ENCODE measurements around the gene ARL4A.
"Not testable (repeated sequence)": the region's sequence is repeated elsewhere in the genome, so short reads cannot be mapped to it uniquely, and the experiment has no call there.

The ARL4A gene, protein sequence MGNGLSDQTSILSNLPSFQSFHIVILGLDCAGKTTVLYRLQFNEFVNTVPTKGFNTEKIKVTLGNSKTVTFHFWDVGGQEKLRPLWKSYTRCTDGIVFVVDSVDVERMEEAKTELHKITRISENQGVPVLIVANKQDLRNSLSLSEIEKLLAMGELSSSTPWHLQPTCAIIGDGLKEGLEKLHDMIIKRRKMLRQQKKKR

DNA sequence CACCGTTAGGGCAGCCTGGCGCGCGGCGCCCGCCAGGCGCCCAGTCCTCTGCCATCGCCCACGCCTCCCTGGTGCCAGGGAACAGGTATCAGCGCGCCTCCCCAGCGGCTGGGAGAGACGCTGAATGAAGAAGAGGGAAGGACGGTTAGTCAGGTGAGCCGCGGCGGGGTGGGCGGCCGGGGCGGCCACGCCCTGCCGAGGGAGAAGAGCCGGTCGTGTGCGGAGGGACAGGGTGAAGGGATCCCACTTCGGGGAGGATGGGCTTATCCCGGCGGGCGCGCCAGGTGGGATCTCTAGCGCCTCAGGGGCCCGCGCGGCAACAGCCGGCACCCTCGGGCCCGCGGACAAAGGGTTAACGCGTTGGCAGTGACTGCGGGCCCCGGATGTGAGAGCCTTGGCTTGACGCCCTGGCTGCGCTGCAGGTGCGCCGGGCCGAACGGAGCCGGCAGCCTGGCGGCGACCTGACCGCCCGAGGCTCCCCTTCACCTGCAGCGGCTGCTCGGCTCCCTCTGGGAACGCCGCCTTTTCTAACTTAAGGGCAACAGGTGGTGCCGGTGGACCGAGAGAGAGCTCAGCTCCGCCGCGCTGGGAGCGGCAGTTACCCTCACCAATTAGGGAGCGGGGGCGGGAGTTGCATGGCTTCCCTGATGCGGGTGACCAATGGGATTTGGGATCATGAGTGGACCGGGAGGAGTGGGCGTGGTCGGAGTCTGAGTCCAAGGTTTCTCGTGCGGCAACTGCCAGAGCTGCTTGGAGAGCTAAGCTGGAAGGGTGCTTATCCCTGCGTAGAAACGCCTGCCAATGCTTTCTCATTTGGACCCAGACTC, at the start of gene ARL4A:
TSS of gene ARL4A (plus strand) at position 743 of the 827 bp plus-strand sequence. CDS start 622 bp downstream, outside the sequence.
- DNase-seq (ENCODE audit: low spot score): peak; percentile 94

DNA sequence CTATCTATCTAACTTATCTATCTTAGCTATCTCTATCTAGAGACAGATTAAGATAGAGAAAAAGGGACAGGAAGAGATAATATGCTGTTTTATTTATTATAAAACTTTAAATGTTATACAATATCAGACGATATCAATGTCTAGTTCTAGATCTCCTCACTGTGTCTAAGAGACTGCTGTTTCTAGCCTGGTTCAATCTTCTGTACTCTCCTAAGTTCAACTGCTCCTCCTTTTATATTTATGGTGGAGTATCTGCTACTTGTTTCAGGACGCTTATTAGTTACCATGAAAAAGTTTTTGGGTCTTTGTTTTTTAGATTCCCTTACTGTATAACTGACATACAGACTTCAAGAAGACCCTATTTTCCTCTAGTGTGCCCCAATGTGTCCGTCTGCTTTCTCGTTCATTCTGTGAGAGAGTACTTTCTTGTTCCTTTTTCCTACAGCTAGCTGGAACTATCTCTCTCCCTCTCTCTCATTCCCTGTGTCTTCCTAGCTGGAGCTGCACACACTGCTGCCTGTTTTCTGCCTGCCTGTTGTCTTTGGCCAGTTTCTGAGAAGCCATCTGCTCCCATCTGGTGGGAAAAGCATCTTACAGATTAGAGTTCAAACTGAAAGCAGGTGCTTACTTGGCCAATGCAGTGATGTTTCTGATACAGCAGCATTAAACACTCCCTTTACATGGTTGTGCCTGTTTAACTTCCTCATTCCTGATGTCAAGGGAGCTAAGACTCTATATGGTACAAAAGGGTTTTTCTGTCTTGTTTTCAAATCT, 49.4 kb upstream of the ARL4A start:
- DNase-seq (ENCODE audit: low spot score): no peak

DNA sequence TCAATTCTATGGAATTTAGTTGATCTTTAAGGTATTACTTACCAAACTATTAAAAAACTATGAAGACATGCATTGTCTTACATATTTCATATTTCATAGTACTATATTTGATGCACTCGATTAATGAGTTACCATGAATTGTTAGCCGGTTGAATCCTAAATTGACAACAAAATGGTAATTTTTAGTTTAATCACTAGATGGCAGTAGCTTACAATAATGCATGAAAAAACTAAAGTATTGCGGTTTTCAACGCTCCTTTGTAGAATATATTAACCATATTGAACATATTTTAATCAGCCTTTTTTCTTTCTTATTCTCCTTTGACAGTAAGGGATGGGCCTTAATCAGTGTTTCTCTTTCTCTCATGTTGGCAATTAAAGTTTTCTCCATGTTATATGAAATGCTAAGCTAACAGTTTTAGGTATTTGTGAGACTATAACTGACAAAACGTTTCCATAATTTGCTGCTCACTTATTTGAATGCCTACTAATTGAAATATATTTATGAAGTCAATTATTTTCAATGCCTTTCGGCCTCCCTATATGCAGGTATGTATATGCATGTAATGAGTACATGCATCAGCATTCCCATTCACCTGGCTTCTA, 48.5 kb upstream of the ARL4A start:
- DNase-seq (ENCODE audit: low spot score): peak; percentile 68

DNA sequence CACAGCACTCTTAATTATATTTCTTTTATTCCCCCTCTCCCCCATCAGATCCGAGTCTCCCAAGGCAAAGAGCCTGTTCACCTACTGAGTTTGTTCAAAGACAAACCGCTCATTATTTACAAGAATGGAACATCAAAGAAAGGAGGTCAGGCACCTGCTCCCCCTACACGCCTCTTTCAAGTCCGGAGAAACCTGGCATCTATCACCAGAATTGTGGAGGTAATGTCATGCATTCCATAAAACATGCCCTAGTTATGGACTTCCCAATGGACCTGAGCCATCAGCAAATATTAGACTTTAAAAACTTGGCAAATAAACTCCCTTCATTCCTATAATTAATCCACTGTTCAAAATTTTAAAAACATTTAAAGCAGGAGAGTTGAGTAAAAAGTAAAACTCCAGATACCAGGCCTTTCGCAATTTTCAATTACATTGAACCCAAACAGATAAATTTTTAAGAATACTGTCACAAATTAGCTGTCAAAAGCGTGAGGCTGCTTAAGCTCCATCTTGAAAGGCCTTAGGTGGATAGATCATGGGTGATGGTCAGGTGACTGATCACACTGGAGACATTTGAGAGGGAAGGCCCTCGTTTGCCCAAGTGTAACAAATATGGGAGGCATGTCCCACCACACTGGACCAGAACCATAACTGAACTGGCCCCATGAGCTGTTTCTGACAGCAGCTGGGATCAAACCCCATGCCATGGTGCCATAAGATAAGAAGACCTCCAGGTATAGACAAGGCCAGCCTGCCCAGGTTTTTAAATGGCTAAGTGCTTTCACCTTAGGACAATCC, 46.9 kb upstream of the ARL4A start:
- no peak for DNase-seq (ENCODE audit: low spot score)

DNA sequence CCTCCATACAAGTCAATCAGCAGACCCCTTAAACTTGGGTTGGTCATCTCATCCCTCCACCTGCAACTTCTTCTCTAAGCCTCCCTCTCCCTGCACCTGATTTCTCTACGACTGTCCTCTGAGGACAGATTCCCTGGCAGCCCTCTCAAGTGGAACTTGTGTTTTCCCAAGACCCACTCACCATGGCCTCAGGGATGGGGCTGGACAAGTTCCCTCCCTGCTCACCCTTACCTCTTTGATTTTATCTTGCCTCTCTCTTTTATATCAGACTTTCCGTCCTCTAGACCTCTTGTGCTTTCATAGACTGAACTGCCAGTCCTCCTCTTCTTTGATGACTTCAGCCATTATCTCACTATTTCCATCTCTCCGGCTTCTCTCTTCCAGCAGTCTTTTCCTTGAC, 46.2 kb upstream of the ARL4A start:
- no peak for DNase-seq (ENCODE audit: low spot score)

DNA sequence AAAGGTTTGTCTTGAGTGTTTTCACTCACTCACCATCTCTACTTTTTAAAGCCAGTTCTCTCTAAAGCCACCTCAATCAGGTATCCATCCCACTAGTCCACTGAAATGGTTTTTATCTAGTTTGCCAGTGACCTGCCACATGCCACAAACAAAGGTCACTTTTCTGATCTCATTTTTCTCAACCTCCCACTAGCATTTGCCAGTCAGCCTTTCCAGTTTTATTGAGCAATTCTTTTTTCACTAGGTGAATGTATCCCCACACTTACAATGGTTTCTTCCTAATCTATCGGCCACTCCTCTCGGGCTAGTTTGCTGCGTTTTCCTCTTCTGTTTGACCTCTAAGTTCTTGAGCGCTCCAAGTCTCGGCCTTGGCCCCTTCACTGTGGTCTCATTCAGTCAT, 44.9 kb upstream of the ARL4A start:
- no peak for DNase-seq (ENCODE audit: low spot score)

DNA sequence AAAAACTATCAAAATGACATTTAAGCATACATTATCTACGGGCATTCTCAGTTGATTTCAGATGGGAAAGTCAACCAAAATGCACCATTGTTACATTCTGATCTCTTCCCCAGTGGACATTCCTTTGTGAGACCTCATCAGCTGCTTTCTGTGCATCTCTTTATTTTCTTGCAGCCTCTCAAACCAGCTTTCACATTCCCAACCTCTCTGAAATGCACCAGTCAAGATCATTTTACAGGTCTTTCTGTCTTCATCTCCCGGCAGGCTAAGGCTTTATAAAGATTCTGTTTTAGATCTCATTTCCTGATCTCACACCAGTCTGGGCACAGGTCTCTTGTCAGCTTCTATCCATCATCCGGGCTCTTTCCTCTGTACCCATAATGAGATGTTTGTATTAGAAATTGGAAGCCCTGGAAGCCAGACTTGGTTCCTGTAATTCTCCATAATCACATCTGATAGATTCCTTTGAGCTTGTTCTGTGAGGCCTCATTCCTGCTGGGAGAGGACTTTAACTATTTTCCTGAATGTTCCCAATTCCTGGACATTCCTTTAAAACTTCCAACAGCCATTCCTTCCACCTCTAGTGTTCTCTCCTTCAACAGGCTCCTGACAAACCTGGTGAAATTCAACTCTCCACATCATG, 44.3 kb upstream of the ARL4A start:
- no peak for DNase-seq (ENCODE audit: low spot score)

DNA sequence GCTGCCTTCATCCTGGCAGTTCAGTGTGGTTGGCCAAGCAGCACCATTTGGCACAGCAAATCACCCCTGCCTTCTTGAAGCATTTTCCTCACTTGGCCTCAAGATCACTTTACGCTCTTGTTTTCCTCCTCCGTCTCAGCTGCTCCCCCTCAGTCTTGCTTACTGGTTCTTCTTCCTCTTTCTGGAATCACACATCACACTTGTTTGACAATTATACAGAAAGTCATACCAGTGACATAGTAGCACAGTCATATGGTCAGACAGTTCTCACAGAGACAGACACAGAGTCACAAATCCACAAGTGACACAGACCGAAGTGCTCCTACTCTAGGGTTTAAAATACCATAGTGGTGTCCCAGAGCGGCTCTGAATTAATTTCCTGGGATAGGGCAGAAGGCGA, 43.8 kb upstream of the ARL4A start:
- DNase-seq (ENCODE audit: low spot score): no peak

DNA sequence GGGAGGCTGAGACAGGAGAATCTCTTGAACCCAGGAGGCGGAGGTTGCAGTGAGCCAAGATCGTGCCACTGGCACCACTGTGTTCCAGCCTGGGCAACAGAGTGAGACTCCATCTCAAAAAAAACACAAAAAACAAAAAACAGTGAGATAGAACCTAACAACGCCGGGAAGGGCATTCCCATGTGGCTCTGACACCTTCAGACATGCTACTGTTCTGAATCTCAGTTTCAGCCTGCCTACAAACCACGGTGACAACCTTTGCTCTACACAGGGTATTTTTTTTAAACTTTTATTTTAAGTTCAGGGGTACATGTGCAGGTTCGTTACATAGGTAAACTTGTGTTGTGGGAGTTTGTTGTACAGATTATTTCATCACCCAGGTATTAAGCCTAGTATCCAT, 42.2 kb upstream of the ARL4A start:
- DNase-seq (ENCODE audit: low spot score): not testable (repeated sequence)

DNA sequence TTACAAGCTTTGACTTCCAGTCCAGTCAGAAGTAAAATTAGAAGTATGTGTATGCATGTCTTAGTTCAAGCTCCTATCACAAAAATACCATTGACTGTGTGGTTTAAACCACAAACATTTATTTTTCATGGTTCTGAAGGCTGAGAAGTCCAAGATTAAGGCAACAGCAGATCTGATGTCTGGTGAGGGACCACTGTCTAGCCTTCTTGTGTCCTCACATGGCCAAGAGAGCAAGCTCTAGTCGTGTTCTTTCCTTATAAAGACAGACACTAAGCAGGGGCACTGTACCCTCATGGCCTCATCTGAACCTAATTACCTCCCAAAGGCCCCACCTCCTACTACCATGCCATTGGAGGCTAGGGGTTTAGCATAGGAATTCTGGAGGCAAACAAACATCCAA, 41.3 kb upstream of the ARL4A start:
- no peak for DNase-seq (ENCODE audit: low spot score)

DNA sequence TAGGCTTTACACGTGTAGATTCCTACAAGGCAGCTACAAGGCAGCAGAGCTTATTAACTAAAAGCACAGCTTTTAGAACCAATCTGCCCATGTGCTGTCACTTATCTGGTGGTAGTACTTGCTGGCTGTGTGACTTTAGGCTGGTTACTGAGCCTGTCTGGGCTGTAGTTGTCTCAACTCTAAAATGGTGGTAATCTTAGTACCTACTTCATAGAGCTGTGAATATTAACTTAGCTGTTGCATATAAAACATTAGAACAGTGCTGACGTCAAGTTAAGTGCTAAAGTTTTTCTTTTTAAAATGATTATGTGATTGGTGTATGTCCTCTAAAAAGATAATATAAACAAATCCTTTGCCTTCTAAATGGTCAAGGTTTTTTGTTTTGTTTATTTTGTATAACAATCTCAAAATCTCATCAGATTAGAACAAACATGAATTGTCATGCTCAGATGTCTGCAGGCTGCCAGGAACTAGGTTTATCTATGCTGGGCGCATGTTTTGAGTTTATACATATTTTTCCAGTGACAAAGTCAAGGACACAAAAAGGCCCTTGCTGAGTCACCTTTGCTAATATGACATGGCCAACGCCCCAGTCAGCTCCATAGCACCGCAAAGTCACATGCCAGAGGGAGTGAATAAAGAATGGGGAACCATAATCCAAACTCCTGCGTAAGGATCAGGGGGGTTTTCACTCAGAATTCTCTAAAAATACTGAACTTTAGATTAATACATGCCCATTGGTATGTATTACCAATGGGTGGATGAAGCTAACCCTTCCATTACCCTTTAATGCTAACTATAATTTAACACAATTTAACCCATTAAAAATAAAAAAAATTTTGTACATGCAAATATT, 39.8 kb upstream of the ARL4A start:
- no peak for DNase-seq (ENCODE audit: low spot score)

DNA sequence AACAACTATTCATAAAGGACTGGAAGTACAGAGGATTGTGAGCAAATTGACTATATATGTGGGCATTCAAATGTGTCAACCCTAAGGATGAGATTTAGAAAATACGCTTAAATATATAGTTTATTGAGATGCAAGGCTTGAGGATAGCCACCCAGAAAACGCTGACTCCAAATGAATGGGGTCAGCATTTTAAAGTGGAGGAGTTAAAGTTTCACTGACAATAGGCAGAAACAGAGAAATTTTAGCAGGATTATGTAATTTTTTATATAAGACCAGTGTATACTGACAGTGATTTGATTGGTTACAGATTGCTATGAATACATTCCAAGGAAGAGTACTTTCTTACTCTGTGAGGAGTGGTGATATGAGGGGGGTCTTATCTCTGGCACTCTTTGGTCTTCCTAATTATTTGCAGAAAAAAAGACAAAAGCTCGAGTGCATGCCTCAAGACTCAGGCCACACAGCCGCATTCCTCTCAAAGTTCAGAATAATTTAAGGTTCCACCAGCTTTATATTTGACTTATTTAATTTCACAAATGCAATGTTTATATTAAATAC, 38.6 kb upstream of the ARL4A start:
- DNase-seq (ENCODE audit: low spot score): no peak

DNA sequence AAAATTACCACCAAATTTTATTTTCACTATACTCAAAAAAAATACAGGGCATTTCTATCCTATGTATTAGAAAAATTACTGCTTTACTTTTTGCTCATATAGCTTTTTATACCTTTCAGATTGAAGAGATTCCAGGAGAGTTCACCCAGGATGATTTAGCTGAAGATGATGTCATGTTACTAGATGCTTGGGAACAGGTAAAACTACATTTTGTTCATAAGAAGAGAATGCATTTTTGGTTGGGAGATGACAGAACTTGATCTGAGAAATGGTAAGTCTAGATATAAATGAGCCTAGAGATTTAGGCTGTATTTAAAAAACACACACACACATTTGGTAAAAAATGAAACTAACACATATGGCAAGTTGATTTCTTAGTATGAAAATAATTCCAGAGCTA, 38.1 kb upstream of the ARL4A start:
- no peak for DNase-seq (ENCODE audit: low spot score)

DNA sequence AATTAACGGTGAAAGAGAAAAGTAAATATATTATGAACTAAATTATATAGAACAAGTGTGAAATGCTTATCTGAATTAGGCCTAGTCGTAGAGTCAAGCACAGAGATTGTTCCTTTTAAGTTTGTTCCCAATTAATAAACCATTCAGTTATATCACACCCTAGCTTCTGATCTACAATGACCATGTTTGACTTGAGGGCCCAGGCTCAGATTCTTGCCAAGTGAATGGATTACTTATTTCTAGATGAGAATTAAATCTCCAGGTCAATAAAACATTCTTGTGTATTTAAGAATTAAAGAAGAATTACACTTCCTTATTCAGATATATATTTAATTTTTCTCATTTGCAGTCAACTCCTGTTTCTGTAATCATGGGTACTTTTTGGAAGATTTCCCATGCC, 37.4 kb upstream of the ARL4A start:
- no peak for DNase-seq (ENCODE audit: low spot score)

DNA sequence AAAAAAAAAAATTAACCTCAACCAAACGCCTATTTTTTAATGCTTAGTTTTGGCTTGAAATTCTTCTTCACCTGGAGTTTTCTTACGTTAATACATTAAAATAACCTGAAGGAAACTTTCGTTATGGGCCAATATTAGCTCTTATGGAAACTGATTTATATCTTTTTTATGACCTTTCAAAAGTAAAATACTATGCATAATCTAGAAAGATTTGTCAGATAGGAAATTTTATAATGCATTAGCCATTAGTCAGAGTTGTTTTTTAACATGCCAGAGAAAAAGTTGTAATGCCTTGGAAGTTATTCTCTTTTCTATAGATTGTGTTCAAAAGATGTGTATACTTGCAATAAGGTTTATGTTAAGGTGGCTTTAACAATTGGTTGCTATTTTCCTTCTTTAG, 34.3 kb upstream of the ARL4A start:
- no peak for DNase-seq (ENCODE audit: low spot score)

DNA sequence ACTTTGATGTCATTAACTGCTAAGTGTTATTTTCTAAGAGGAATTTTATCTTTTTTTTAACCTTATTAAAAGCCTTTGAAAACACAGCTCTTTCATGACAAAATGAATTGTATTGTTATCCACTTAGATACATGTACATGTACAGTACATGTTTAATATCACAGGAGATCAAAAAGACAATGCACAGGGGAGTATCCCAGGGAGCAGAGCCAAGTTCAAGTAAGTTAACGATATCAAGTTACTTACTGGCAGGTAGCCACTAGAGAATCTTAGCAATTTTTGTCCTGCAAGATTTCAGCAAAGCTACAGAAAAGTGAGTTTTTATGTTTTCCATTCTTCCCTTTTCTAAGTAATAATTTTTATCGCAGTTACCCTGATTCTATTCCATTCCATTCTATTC, 33.9 kb upstream of the ARL4A start:
- no peak for DNase-seq (ENCODE audit: low spot score)

DNA sequence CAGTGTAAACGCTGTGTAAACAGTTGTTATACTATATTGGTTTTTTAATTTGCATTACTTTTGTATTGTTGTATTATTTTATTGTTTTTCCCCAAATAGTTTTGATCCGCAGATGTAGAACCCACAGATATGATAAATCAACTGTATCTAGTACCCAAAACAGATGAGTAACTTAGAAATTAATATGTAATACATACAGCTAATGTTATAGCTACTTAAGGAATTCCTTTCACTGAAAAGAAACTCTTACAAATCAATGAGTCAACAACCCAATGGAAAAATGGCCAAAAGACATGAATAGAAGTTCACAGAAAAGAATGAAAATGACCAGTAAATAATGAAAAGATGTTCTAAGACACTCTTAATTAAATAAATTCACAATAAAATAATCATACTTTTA, 32.3 kb upstream of the ARL4A start:
- no peak for DNase-seq (ENCODE audit: low spot score)

DNA sequence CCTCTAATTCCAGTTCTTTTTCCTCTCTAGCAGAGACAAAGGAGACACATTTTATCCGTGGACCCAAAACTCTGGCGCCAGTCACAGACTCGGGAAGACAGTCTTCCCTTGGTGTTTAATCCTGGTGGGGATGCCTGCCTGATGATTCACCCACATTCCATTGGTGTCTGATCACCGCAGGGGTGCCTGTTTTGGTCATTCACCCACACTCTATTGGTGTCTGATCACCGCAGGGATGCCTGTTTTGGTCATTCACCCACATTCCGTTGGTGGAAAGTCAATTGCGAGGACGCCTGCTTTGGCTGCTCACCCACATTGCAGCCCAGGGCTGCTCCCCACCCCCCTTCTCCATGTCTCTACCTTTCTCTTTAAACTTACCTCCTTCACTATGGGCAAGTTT, 27.0 kb upstream of the ARL4A start:
- not testable (repeated sequence) for DNase-seq (ENCODE audit: low spot score)

DNA sequence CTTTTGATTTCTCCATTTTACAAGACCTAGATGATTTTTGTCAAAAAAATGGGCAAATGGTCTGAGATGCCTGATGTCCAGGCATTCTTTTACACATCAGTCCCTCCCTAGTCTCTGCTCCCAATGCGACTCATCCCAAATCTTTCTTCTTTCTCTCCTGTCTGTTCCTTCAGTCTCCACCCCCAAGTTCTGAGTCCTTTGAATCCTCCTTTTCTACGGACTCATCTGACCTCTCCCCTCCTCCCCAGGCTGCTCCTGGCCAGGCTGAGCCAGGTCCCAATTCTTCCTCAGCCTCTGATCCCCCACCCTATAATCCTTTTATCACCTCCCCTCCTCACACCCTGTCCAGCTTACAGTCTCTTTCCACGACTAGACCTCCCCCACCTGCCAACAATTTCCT, 26.4 kb upstream of the ARL4A start:
- not testable (repeated sequence) for DNase-seq (ENCODE audit: low spot score)

DNA sequence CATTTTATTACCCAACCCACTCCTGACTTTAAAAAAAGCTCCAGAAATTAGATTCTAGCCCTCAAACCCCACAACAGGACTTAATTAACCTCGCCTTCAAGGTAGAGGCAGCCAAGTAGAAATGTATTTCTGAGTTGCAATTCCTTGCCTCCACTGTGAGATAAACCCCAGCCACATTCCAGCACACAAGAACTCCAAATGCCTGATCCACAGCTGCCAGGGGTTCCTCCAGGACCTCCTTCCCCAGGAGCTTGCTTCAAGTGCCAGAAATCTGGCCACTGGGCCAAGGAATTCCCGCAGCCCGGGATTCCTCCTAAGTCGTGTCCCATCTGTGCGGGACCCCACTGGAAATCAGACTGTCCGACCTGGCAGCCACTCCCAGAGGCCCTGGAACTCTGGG, 25.9 kb upstream of the ARL4A start:
- no peak for DNase-seq (ENCODE audit: low spot score)
